Cortex of kidney (tissue), 1 donor: Measurements from ENCODE around the gene MYO7B.

Experiments used
- DNase-seq: peaks from one replicate; lab custom pipeline; 2025; lab: John Stamatoyannopoulos, UW

MYO7B gene

GRCh38 chr2:127637725-127638252 lies 102.3 kb downstream of the MYO7B start:
- no peak for DNase-seq

GRCh38 chr2:127638361-127639110 lies 103.1 kb downstream of the MYO7B start:
- no peak for DNase-seq

GRCh38 chr2:127639111-127639474 lies 103.6 kb downstream of the MYO7B start:
- DNase-seq, result no peak

GRCh38 chr2:127640082-127641072 lies 104.9 kb downstream of the MYO7B start:
- DNase-seq, result no peak

GRCh38 chr2:127641133-127641532 lies 105.7 kb downstream of the MYO7B start:
- no peak for DNase-seq

GRCh38 chr2:127641846-127642507 lies 106.5 kb downstream of the MYO7B start:
- DNase-seq, result no peak

GRCh38 chr2:127642706-127643438 lies 107.4 kb downstream of the MYO7B start:
- no peak for DNase-seq

- DNase-seq, result no peak
Observed at GRCh38 chr2:127643439-127644065, 108.1 kb downstream of the MYO7B start.

GRCh38 chr2:127644066-127645025 lies 108.9 kb downstream of the MYO7B start:
- DNase-seq, result no peak

- DNase-seq, result no peak
Observed at GRCh38 chr2:127645026-127645394, 109.5 kb downstream of the MYO7B start.

- no peak for DNase-seq
Observed at GRCh38 chr2:127645395-127646291, 110.2 kb downstream of the MYO7B start, which contains the start of gene GPR17. TSS of gene GPR17 (plus strand) at chr2:127646153. CDS start at chr2:127650736, 4,583 bp downstream.

- DNase-seq, result no peak
Observed at GRCh38 chr2:127646487-127647241, 111.2 kb downstream of the MYO7B start.

GRCh38 chr2:127647242-127648190 lies 112.0 kb downstream of the MYO7B start:
- no peak for DNase-seq

- no peak for DNase-seq
Observed at GRCh38 chr2:127648321-127648720, 112.8 kb downstream of the MYO7B start.

GRCh38 chr2:127649100-127649611 lies 113.7 kb downstream of the MYO7B start:
- no peak for DNase-seq

GRCh38 chr2:127649684-127650040 lies 114.2 kb downstream of the MYO7B start:
- DNase-seq, result no peak
